ENCODE measurements around the gene TEX51.

DNA sequence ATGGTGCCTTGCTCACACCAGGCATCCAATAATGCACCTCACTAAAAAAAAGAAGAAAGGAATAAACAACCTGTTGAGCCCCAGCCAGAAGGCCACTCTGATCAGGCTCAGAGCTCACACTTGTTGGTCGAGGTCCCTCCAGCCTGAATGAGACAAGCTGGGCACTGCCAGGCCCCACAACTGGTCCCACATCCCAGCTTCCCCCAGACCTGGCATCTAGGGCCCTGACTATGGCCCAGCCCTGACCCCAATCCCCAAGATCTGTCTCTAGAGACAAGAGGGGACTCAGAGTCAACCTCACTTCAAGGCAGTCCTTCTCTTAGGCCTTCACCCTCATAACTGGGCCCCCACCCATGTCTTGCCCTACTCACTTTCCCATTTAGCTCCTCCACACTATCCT is 22.4 kb downstream of the TEX51 start:
- TF ChIP-seq, protein P1, sequence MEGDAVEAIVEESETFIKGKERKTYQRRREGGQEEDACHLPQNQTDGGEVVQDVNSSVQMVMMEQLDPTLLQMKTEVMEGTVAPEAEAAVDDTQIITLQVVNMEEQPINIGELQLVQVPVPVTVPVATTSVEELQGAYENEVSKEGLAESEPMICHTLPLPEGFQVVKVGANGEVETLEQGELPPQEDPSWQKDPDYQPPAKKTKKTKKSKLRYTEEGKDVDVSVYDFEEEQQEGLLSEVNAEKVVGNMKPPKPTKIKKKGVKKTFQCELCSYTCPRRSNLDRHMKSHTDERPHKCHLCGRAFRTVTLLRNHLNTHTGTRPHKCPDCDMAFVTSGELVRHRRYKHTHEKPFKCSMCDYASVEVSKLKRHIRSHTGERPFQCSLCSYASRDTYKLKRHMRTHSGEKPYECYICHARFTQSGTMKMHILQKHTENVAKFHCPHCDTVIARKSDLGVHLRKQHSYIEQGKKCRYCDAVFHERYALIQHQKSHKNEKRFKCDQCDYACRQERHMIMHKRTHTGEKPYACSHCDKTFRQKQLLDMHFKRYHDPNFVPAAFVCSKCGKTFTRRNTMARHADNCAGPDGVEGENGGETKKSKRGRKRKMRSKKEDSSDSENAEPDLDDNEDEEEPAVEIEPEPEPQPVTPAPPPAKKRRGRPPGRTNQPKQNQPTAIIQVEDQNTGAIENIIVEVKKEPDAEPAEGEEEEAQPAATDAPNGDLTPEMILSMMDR (IDR thresholded peaks at IDR 0.05): no peak
- no peak for TF ChIP-seq POLR2A (IDR thresholded peaks at IDR 0.05)

Measured in right lobe of liver (tissue), 4 donors.